Measurements from ENCODE around the gene FCN1.

DNA sequence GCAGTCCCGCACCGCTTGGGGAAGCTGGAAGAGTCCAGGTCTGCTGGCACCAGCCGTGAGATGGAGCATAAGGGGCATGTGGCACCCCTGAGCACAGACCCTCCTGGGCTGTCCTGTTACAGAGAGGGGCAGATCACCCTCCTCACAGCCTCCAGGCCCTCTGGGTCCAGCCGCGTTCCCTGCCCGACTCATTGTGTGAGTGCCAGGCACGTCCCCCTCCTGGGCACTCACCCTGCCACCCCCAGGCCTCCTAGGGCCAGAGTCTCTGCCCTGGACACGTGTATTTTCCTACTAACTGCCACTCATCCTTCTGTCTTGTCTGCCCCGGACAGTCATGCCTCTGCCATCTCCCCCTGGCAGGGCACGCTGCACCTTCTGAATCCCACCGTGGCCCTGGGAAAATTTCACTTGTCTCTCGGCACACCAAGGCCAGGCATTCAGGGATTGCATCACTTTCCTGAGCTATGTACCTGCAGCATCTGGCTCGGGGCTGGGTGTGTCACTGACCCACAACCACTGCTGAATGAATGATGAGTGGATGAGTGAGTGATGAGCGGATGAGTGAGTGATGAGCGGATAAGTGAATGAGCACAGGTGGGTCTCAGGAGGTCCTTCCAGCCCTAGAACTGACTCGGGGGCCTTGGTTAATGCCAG is 21.5 kb upstream of the FCN1 start:
- TF ChIP-seq, protein P1, sequence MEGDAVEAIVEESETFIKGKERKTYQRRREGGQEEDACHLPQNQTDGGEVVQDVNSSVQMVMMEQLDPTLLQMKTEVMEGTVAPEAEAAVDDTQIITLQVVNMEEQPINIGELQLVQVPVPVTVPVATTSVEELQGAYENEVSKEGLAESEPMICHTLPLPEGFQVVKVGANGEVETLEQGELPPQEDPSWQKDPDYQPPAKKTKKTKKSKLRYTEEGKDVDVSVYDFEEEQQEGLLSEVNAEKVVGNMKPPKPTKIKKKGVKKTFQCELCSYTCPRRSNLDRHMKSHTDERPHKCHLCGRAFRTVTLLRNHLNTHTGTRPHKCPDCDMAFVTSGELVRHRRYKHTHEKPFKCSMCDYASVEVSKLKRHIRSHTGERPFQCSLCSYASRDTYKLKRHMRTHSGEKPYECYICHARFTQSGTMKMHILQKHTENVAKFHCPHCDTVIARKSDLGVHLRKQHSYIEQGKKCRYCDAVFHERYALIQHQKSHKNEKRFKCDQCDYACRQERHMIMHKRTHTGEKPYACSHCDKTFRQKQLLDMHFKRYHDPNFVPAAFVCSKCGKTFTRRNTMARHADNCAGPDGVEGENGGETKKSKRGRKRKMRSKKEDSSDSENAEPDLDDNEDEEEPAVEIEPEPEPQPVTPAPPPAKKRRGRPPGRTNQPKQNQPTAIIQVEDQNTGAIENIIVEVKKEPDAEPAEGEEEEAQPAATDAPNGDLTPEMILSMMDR (conservative IDR thresholded peaks at IDR 0.05 in 1 of 2, IDR thresholded peaks at IDR 0.05 in 1 of 2; ENCODE audit: low read depth in 1 of 2, low read length in 2 of 2): no peak
- TF ChIP-seq EZH2 (IDR thresholded peaks at IDR 0.05; ENCODE audit: low read length, missing control alignments): no peak

All from fibroblast of lung (primary cell).